Endodermal cell (in vitro differentiated cells): ENCODE data around the gene RAB37. TPM values are rescaled to one million over a fixed set of nuclear protein-coding genes. Genes with fewer than 3 reads are reported as not detected.

Source experiments
- DNase-seq: peaks from one replicate; pipeline ENCODE4 v3.0.0-alpha.2; 2017
- H3K27ac ChIP-seq: 2 replicates; pipeline ENCODE4 v1.5.1; 2013; ENCODE audit warnings: mild to moderate bottlenecking, low read depth, low read length, moderate library complexity
- H3K27me3 ChIP-seq: 2 replicates; pipeline ENCODE4 v1.6.1; 2013; ENCODE audit warnings: mild to moderate bottlenecking, low read length, moderate library complexity; ENCODE audit not compliant: insufficient read depth, control insufficient read depth, poor library complexity, severe bottlenecking
- H3K36me3 ChIP-seq: 2 replicates; pipeline ENCODE4 v1.7.0; 2013; ENCODE audit warnings: mild to moderate bottlenecking, low read length, moderate library complexity; ENCODE audit not compliant: control insufficient read depth, insufficient read depth
- H3K4me1 ChIP-seq: one replicate; pipeline ENCODE4 v1.7.0; 2013; ENCODE audit warnings: low read length; ENCODE audit not compliant: control insufficient read depth, insufficient read depth
- H3K4me3 ChIP-seq: 2 replicates; pipeline ENCODE4 v1.5.1; 2013; ENCODE audit warnings: mild to moderate bottlenecking, low read length, moderate library complexity
- H3K9ac ChIP-seq: 2 replicates; pipeline ENCODE4 v1.6.1; 2013; ENCODE audit warnings: mild to moderate bottlenecking, low read length, moderate library complexity; ENCODE audit not compliant: poor library complexity, severe bottlenecking; ENCODE audit errors: extremely low read depth
- H3K9me3 ChIP-seq: 2 replicates; pipeline ENCODE4 v1.6.1; 2013; ENCODE audit warnings: mild to moderate bottlenecking, low read length, moderate library complexity; ENCODE audit not compliant: control insufficient read depth
- H3K27ac Mint-ChIP-seq: 2 replicates; pipeline ENCODE4 v1.8.0; 2020; ENCODE audit warnings: mixed read lengths
- H3K27me3 Mint-ChIP-seq: 2 replicates; pipeline ENCODE4 v1.8.0; 2021; ENCODE audit warnings: mild to moderate bottlenecking, mixed read lengths; ENCODE audit not compliant: insufficient read depth
- H3K36me3 Mint-ChIP-seq: 2 replicates; pipeline ENCODE4 v1.8.0; 2020; ENCODE audit warnings: low read depth, mixed read lengths
- H3K4me1 Mint-ChIP-seq: 2 replicates; pipeline ENCODE4 v1.8.0; 2020; ENCODE audit warnings: mixed read lengths
- H3K4me3 Mint-ChIP-seq: 2 replicates; pipeline ENCODE4 v1.8.0; 2020; ENCODE audit warnings: mild to moderate bottlenecking, moderate library complexity, mixed read lengths
- H3K9me3 Mint-ChIP-seq: 2 replicates; pipeline ENCODE4 v1.8.0; 2020; ENCODE audit warnings: mild to moderate bottlenecking, mixed read lengths
- WGBS, 2 experiments: methylation state at CpG; one replicate each; pipeline versions ENCODE4 v1.1.5 to v1.1.7; 2013; ENCODE audit warnings: missing lambda C conversion rate in 2 of 2, mixed read lengths in 1 of 2; ENCODE audit not compliant: insufficient coverage in 1 of 2, insufficient read length in 1 of 2; 5-methylcytosine and 5-hydroxymethylcytosine counted together
- total RNA-seq, 2 donors: library from RNA; stranded (reverse); fragmentation: NEBNext Ultra II Directional in 1 of 2; extraction: Animal tissue kit (Norgen Biotek cat#: 25700) in 1 of 2; gene quantifications; 2 replicates in 1 of 2; 3 replicates in 1 of 2; pipeline ENCODE4 v1.2.1, GENCODE V29; 2021
- TF ChIP-seq, protein P1 (sequence below): fragments of 200-600 bp; sonication (generic); conservative IDR thresholded peaks from 2 replicates; pipeline ENCODE4 v1.5.0; 2021; ENCODE audit warnings: antibody characterized with exemption, mild to moderate bottlenecking

Gene RAB37
- total RNA-seq, 2 donors from 2014 or later: 6.8 to 8.4 TPM

DNA sequence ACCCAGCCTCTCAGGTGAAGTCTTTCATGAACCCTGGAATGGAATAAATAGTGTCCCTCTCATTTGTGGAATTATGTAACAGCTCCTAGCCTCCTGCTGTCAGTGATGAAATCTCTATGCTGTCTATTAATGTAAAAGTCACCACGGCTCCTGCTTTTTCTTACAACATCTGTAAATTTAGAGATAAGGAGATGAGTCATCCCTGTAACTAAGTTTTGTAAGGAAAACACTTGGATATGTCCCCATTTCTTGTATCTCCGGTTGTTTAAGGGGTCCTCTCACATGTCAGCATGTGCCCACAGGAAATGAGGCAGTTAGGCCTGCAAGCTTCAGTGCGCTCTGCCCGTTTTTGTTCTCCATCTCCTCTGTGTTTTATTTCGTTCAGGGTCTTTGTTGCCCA is 41.9 kb downstream of the RAB37 start:
- H3K4me3 ChIP-seq: no peak overlapping the region
- H3K4me1 ChIP-seq: peaks cover 5% of the 10 kb centered on the region
- Mint-ChIP-seq H3K27ac (no peak overlapping the region), H3K36me3 (peaks cover 25% of the 10 kb centered on the region), H3K4me1 (peaks cover 14% of the 10 kb centered on the region), H3K27me3 (no peaks in the 10 kb centered on the region), H3K9me3 (no peaks in the 10 kb centered on the region), H3K4me3 (no peak overlapping the region)
- TF ChIP-seq, protein P1, sequence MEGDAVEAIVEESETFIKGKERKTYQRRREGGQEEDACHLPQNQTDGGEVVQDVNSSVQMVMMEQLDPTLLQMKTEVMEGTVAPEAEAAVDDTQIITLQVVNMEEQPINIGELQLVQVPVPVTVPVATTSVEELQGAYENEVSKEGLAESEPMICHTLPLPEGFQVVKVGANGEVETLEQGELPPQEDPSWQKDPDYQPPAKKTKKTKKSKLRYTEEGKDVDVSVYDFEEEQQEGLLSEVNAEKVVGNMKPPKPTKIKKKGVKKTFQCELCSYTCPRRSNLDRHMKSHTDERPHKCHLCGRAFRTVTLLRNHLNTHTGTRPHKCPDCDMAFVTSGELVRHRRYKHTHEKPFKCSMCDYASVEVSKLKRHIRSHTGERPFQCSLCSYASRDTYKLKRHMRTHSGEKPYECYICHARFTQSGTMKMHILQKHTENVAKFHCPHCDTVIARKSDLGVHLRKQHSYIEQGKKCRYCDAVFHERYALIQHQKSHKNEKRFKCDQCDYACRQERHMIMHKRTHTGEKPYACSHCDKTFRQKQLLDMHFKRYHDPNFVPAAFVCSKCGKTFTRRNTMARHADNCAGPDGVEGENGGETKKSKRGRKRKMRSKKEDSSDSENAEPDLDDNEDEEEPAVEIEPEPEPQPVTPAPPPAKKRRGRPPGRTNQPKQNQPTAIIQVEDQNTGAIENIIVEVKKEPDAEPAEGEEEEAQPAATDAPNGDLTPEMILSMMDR: no peak
- no peaks in the 10 kb centered on the region for H3K9me3 ChIP-seq
- H3K9ac ChIP-seq: no peak overlapping the region
- H3K27ac ChIP-seq: no peak overlapping the region
- H3K27me3 ChIP-seq: no peaks in the 10 kb centered on the region
- DNase-seq: no peak
- WGBS, 2 experiments: 83 to 89% methylated on average over 5 of the region's 5 CpGs
- peaks cover 40% of the 10 kb centered on the region for H3K36me3 ChIP-seq

DNA sequence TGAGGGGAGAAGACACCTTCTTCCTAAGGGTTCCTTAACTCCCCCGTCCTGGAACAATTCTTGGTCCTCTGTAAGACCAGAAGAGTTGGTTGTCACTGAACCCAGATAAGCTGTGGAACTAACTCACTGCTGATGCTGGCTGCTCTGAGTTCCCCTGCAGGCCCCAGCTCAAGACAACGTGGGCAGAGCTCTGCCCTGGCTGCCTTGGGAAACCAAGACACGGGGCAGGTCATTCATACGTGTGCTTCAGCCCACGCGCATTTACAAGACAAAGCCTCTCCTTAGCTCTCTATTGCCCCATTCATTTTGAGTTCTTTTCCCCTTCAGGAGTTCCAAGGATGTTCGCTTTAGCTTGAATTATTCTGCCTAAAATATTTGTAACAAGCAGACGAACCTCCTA is 42.4 kb downstream of the RAB37 start:
- Histone ChIP-seq H3K27me3 (no peaks in the 10 kb centered on the region), H3K9ac (no peak overlapping the region), H3K27ac (no peak overlapping the region), H3K36me3 (peaks cover 43% of the 10 kb centered on the region), H3K4me3 (no peak overlapping the region), H3K4me1 (peaks cover 5% of the 10 kb centered on the region), H3K9me3 (no peaks in the 10 kb centered on the region)
- TF ChIP-seq, protein P1: no peak
- Mint-ChIP-seq H3K4me3 (no peak overlapping the region), H3K36me3 (peaks cover 23% of the 10 kb centered on the region), H3K9me3 (no peaks in the 10 kb centered on the region), H3K4me1 (peaks cover 14% of the 10 kb centered on the region), H3K27ac (no peak overlapping the region), H3K27me3 (no peaks in the 10 kb centered on the region)
- WGBS, 2 experiments: 89 to 94% methylated on average over 5 to 8 of the region's 8 CpGs
- no peak for DNase-seq

DNA sequence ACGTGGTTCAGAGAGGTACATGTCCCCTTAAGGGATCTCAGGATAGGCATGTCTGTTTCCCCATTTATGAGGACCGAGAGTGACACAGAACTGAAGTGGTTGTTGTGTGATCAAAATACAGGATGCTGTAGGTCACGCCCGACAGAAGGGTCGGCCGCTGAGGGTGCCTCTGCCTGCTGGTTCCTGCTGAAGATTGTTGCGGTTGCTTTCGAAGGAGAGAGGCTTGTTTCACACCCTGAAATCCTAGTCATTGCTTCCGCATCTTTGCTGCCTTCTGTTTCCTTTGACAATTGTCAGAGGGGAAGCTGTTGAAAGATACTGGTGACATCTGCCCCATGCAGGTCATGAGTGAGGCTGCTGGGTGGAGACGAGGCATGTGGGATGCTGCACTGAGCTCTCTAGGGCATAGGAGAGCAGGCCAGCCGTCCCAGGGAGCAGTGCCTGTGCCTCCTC is 42.9 kb downstream of the RAB37 start:
- no peaks in the 10 kb centered on the region for H3K27me3 ChIP-seq
- Mint-ChIP-seq H3K27ac (no peak overlapping the region), H3K36me3 (peaks cover 26% of the 10 kb centered on the region), H3K9me3 (no peaks in the 10 kb centered on the region), H3K4me3 (no peak overlapping the region), H3K4me1 (peaks cover 14% of the 10 kb centered on the region), H3K27me3 (no peaks in the 10 kb centered on the region)
- peaks cover 43% of the 10 kb centered on the region for H3K36me3 ChIP-seq
- TF ChIP-seq, protein P1: no peak
- 89% methylated on average over 7 to 11 of the region's 11 CpGs for WGBS, 2 experiments
- H3K4me3 ChIP-seq: no peak overlapping the region
- no peak overlapping the region for H3K27ac ChIP-seq
- DNase-seq: no peak
- H3K9ac ChIP-seq: no peak overlapping the region
- peaks cover 5% of the 10 kb centered on the region for H3K4me1 ChIP-seq
- H3K9me3 ChIP-seq: no peaks in the 10 kb centered on the region
